ENCODE measurements around the gene GOLGA8G.
"Not testable (repeated sequence)": the region's sequence is repeated elsewhere in the genome, so short reads cannot be mapped to it uniquely, and the experiment has no call there.

Gene GOLGA8G

GRCh38 chr15:28532954-28533353 lies at the start of gene GOLGA8G:
GOLGA8G (minus strand) TSS chr15:28532971; CDS start chr15:28532909, 62 bp downstream.
- DNase-seq, result not testable (repeated sequence)

DNA sequence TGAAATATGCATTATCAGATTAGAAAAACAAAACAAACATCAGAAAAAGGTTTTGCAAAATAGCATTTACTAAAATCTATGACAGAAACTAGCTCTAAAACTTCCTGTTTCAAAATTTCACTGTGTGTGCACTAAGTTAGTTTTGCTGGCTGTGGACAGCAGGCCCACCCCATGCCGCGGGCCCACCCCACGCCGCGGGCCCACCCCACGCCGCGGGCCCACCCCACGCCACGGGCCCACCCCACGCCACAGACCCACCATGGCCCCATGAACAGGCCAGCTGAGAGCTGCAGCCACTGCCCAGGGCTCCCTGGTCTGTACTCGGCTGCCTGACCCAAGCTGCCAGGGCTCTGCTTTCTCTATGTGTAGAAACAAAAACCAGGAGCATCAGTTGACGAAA lies 40.6 kb upstream of the GOLGA8G start:
- not testable (repeated sequence) for DNase-seq

GRCh38 chr15:28553268-28553667 lies 20.5 kb upstream of the GOLGA8G start, which contains the start of gene GOLGA6L25:
GOLGA6L25 (plus strand) TSS chr15:28553568; CDS start chr15:28553629, 61 bp downstream.
- not testable (repeated sequence) for DNase-seq

DNA sequence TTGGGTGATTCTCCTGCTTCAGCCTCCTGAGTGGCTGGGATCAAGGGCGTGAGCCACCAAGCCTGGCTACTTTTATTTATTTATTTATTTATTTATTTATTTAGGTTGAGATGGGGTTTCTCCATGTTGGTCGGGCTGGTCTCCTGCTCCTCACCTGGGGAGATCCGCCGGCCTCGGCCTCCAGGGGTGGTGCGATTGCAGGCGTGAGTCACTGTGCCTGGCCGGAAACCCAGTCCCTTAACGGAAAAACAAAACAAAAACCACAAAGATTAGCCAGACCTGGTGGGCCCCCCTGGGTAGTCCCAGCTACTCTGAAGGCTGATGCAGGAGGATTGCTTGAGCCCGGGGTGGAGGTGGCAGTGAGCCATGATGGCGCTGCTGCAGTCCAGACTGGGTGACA lies 17.6 kb downstream of the GOLGA8G start:
- not testable (repeated sequence) for DNase-seq

GRCh38 chr15:28514128-28514527 lies 18.6 kb downstream of the GOLGA8G start:
- DNase-seq, result not testable (repeated sequence)

- not testable (repeated sequence) for DNase-seq
These were observed 24.4 kb downstream of the GOLGA8G start for GRCh38 chr15:28508217-28508889.

DNA sequence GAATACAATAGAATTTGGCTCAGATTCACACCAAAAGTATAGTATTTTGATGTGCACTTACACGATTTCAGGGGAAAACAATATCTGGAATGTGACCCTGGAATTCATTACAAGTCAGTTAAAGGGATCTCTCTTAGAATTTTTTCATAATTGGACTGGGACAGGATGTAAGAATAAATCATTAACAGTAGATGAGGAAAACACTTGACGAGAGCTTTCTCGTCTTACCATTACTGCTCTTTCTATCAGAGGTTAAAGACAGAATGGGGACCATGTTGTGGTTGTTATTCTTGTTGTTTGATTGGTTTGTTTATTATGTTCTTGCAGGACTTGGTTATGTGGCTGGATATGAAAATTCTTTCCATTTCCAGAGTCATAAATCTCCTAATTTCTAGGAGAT lies 51.4 kb downstream of the GOLGA8G start:
- DNase-seq, result not testable (repeated sequence)
